Fibroblast of skin of right quadriceps (primary cell): Measurements from ENCODE around the gene SLC4A3.
A peak's percentile ranks its signal among the peaks of the same experiment; 100 is the strongest.
"Not testable (repeated sequence)": the region's sequence is repeated elsewhere in the genome, so short reads cannot be mapped to it uniquely, and the experiment has no call there.

Source experiments
- DNase-seq: peaks from one replicate; pipeline ENCODE4 v3.0.0-alpha.2; 2013

SLC4A3 gene

DNA sequence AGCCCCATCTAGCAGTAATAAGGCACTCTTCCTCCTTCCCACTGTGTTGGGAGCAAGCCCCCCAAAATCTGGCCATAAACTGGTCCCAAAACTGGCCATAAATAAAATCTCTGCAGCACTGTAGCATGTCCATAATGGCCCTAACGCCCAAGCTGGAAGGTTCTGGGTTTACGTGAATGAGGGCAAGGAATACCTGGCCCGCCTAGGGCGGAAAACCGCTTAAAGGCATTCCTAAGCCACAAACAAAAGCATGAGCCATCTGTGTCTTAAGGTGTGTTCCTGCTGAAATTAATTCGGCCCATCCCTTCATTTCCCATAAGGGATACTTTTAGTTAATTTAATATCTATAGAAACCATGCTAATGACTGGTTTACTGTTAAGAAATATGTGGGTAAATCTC is 24.2 kb downstream of the SLC4A3 start:
- not testable (repeated sequence) for DNase-seq

DNA sequence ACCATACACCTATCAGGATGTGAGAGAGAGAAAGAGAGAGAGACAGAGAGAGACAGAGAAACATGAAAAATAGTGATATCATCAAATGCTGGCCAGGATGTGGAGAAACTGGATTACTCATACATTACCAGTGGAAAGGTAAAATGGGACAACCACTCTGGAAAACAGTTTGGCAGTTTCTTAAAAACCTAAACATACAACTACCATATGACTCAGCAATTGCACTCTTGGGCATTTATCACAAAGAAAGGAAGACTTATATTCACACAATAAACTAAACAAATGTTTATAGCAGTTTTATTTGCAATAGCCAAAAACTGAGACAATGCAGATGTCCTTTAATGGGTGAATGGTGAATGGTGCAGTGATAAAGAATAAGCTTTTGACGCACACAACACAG is 29.1 kb downstream of the SLC4A3 start:
- peak; percentile 41 for DNase-seq

DNA sequence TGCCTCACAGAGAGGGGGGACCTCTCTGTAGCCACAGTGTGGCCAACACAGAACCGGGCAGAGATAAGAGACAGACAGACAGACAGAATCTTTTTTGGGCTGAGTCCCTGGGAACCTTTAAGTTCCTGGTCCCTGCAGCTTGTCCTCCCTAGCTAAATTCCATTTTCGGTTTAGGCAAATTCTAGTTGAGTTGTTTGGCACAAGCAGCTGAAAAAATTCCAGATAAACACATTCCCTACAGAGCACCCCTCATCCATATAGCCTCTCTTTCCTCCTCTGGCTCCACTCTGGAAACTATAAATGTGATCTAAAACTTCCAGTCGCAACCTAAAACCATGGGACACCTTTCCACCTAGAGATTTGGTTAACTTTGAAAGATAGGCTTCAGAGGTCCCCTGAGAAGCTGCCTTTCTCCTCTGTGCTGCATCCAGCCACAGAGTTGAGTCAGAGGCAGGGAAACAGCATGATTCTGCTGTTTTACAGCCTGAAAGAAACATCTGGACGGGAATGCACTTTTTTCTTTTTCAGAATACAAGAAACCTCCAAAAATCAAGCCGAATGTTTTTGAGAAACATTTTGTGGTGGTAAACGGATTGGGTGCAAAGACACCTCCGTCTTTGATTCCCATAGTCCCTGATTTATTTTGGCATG is 30.9 kb downstream of the SLC4A3 start:
- peak; percentile 26 for DNase-seq

DNA sequence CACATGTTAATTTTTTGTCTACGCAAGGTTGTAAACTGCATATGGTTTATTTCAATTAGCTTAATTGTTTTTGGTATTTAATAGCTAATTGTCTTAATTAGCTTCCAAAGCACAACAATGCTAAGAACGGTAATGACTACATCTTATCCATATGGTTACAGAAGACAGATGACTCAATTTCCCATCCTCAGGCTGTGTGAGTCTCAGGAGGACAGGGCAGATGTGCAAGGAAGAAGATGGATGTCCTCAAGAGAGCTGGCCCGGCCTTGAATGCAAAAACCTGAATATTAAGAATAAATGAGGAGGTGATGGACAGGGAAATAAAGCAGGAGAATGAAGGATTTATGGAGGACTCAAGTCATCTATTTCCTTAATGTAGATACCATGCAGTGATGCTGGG is 31.4 kb downstream of the SLC4A3 start:
- no peak for DNase-seq

DNA sequence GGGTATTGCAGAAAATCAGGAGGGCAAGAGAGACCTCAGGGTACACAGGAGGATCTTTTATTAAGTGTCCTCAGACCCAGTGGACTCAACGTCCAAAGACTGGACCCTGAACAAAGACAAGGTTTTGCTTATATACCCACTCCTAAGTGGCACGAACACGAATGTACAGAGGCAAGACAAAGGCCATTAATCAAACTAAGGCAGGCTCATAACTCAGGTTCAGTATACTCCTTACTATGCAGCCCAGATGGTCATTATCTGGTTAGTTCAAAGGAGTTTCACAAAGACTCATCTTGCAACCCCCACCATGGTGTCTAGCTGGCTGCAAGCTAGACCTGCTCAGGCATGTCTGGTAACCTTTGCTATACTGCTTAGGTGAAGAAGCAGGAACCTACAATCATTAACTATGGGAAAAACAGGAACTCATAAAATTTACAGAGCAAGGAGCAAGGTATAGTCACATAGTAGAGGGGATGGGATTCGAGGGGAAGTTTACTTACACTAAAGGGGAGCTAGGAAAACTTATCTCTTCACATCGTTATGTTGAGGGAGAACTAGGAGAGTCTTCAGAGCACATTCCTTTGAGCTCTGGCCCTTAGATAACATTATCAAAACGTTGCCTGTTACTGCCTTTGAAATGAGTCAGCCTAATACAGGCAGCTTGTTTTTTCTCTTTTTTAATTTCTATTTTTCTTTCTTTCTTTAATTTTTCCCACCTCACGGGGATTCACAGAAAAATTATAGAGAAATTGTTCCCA is 33.9 kb downstream of the SLC4A3 start:
- no peak for DNase-seq

DNA sequence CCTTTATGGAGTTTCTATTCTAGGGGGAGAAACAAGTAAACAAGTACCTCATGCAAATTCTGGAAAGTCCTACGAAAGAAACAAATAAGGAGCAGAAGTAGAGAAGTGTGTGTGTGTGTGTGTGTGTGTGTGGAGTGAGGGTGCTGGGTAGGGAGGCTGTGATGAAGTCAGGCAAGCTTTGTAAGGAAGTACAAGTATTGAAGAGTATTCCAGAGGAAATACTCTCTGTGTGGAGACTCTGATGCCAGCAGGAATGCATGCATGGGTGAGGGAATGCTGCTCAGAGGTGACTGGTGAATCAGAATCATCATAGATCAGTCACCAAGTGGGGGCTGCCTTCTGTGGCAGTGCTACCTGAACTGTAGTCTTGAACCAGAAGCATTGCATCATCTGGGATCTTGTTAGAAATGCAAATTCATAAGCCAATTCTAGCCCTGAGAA is 34.5 kb downstream of the SLC4A3 start:
- peak; percentile 47 for DNase-seq

DNA sequence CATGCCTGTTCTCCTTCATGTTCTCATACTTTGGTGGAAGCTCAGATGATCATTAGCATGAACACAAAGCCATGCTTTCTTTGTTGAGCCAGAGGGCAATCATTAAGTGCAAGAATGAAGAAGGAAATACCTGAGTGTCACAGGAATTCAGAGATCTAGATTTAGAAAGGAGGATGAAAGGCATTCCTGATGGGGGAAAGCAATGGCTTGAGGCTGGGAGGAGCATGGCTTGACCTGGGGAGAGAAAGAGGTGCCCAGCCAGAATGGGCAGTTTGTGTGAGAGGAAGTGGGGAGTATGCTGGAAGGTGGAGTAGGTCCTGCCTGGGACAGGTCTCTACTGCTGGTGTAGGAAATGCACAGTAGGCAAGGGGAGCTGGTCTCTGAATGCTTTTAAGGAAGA is 35.1 kb downstream of the SLC4A3 start:
- DNase-seq: no peak

DNA sequence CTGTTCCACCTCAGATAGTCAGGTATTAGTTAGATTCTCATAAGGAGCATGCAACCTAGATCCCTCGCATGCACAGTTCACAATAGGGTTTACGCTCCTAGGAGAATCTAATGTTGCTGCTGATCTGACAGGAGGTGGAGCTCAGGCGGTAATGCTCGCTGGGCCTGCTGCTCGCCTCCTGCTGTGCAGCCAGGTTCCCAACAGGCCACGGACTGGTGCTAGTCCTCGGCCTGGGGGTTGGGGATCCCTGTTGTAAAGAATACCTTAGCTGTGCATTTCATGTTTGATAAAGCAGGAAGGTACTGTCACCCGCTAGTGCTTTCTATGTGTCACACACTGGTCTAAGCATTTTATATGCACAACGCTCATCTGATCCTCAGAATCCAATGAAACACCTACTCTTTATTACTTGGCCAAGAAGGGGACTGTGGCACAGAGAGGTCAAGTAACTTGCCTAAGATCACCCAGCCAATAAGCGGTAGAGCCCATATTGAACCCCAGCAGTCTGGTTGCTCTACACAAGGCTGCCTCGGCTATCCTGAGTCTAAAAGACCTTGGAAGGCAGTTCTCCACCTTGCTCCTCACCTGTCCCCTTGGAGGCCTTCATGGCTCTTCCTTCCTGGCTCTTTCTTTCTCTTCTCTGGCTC is 35.8 kb downstream of the SLC4A3 start:
- DNase-seq: no peak

DNA sequence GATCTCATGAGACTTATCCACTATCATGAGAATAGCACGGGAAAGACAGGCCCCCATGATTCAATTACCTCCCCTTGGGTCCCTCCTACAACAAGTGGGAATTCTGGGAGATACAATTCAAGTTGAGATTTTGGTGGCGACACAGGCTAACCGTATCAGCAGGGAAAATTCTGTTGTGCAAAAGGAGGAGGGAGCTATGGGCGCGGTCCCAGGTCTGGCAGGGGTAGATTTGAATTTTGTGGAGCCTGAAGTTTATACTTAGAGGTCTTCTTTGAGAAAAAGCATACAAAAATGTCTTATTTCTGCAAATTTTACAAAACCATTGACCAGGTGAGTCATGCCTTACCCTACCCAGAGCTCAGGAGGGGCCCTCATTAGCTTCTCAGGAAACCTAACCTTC is 36.6 kb downstream of the SLC4A3 start:
- no peak for DNase-seq

DNA sequence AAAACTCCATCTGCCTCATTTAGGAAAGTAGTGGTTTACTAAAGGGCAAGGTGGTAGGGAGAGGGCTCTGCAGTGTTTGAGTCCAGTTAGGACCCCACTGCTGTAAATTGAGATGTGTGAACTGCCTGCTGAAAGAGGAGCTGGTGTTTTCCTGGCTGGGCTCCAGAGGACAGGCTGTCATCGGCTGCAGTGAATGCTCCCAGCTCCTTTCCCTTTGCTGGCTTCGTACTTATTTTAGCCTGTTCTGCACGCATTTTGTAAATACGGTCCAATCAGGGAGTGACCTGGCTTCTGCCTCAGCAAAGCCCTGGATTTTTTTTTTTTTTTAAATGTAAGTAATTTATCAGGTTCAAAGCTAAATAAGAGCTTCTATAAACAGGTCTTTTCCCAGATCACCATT is 37.5 kb downstream of the SLC4A3 start:
- DNase-seq: no peak

DNA sequence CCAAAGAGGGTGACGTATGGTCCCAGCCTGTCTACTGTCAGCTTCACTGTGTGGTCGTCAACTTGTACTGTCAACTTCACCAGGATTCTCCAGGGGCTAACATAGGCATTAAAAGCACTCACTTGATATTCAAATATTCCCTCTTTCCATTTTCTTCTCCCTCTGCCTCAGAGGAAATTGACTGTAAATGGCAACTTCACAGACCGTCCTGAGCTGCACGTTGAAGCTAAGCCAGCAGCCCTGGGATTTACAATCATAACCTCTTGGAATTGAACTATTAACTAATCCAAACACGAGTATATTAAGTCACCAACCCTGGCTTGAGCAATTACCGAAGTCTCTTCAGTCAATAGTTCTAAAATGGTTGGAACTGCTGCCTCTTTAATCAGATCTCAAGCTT is 38.5 kb downstream of the SLC4A3 start:
- DNase-seq: no peak

DNA sequence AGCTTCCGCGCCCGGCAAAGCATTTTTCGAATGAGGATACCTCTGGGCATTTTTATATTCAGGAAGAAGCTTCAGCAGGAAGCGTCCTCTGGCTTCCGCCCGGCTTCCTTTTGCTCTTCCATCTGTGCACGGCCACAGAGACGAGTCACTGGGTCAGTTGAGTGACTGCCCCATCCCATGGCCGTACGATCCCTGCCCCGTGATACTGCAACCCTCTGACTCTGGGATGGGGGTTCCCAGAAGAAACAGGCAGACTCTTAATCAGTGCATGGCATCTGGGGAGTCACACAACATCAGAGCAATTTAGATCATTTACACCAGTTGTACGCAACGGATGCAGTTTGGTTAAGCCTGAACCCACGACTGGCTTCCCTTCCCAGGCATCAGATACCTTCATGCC is 40.9 kb downstream of the SLC4A3 start:
- no peak for DNase-seq

DNA sequence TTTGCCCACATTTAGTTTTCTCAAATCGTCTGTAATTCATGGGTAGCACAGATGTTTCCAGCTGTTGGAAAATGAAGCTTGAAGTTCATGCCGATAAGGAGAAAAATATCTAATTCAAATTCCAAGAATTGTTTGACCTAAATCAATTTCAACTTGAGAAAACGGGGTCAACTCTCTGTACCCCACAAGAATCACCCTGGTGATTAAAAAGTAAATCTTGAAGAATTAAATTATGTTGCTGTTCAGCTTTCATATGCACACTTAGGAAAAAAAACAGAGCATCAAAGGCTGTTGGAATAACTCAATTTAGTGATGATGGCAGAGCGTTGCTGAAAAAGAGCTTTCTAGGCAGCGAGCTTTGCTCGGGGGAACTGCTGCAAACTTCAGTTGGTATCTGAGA is 43.0 kb downstream of the SLC4A3 start:
- no peak for DNase-seq

DNA sequence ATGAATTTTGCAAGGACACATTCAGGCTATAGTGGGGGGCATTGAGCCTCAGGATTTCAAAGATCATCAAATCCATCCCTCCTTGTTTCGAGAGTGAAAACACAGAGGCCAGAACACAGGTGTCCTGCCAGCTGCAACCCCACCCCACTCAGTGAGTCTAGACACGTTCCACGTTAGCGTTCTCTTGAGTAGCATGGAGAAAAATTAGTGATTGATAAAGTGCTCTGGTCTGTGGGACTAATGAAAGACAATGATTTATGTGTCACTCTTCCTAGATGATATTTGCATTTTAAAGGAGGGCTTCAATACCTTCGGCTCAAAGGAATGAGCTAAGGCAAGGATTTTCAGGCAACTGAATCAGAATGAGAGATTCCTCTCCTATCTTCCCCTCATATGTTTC is 43.8 kb downstream of the SLC4A3 start:
- no peak for DNase-seq

DNA sequence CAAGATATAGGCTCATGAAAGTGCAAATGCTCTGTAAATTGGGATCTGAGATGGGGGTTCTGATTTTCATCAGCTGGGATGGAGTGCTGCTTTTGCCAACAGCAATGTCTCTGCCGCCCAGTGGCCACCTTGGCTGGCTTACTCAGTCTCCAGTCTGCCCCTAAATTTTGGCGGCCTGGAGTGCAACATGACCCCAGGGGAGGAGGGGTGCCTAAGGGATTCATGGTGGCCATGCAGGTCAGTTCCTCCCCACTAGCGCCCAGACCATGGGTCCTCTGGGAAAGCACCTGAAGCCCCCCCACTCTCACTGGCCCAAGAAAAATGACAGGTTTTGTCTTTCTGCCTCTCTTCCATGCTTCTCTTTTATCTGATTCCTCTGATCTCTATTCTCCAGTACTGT is 45.0 kb downstream of the SLC4A3 start:
- no peak for DNase-seq

DNA sequence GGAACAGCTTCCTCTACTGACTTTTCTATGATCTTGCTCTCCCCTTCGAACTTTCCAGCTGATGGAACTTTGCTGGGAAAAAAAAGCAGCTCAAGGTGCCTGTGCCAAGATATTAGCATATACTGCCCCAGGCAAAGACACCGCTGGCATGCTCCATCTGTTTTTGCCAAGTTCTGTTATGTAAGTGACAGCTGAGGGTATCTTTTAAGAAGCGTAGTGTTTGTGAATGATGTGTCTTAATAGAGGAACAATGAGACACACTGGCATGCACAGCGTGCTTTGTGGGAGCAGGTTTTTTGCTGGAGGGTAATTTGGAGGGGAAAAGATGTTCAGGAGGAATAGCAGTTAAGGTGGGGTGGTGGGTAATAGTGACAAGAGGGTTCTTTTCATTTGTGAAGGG is 47.8 kb downstream of the SLC4A3 start:
- no peak for DNase-seq

DNA sequence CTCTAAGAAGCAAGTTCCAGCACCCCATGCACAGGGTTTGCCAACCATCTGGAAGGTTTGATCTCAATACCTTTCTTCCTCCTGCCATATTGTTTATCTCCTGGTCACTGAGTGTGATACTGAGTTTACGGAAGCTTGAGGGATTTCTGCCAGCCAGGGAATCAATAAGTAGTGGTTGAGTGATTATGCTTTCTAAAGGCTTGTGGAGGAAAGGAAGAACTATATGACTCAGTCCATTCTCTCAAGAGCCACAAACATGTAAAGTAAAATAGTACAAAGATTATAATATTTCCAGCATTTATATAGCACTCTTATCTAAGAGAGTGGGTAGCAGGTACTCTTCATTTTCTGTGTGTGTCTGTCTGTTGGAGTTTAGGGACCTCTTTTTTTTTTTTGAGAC is 49.2 kb downstream of the SLC4A3 start:
- DNase-seq: no peak

DNA sequence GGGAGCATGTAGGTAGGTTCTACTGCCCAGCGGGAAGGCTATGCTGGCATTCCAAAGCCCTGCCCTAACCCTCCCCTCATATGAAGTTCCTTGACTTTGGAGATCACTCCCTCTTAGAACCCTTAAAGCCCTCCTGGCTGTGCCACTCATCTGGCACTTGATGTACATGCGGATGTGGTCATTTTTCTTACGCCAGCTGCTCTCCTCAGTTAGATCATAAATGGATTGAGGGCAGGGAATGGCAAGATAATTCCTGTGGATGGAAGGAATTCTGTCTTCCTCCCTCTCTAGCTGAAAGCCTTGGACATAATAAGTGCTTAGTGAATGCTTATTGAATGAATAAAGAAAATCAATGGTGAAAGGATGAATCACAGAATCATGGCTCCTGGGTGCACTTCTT is 51.6 kb downstream of the SLC4A3 start:
- no peak for DNase-seq

DNA sequence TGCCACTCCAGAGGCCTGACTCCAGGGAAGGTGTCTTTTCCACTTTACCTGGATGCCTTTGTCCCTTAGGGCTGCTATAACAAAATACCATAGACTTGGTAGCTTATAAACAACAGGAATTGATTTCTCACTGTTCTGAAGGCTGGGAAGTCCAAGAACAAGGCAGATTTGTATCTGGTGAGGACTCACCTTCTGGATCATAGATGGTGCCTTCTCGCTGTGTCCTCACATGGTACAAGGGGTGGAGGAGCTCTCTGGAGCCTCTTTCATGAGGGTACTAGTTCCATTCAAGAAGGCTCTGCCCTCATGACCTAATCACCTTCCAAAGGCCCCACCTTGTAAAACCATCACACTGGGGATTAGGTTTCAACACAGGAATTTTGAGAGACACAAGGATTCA is 52.1 kb downstream of the SLC4A3 start:
- no peak for DNase-seq

DNA sequence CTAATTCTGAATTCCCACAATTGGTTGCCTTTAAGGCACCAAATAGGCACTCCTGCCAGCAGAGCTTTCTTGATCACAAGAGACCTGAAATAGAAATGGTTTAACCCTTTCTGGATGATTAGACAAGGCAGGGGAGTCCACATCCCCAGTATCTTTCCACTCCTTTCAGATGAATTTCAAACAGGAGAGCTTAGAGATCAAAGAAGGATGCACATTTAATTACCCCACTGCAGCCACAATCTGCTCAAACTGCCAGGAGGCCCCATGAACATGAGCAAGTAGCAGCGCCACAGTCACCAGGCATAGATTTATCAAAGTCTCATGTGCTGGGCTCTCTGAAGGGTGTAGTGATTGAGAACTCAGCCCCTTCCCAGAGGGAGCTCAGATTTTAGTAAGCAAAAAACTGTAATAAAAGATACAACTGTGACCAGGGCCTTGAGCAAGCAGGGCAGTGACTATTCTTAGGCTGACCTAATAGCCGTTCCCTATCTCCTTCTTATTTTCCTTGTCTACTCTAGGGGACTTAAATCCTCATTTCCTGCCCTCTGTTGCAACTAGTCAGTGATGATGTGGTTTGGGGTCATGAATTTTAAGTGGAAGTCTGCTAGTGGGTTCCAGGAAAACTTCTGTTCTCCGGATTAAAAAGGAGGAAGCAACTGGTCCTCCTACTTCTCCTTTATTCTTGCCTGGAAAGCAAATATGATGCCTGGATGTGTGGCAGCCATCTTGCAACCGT is 53.7 kb downstream of the SLC4A3 start:
- no peak for DNase-seq

DNA sequence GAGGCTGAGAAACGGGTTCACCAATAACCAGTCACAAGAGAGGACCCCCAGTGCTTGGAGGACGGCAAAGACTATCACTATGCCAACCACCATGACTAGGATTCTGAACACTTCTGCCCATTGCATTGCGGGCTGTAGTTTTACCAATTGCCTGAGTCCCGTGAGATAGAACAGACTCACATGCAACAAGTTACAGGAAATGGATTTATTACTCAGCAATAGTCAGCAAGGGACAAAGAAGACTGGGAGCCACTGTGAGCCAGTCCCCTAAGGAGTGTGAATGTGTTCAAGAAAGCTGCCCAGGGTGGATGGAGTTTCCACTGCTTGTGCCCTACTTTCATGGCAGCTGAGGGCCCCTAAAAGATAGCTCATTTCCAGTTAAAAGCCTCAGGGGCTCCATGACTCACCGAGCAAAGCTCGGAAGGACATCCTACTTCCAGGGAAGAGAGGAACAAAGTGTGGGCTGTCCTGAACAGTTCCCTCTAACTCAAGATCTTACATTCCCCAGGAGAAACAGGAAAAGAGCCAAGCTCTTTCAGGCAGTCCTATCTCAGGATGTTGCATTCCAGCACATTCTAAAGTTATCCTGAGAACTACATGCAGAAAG is 54.4 kb downstream of the SLC4A3 start:
- peak; percentile 63 for DNase-seq

DNA sequence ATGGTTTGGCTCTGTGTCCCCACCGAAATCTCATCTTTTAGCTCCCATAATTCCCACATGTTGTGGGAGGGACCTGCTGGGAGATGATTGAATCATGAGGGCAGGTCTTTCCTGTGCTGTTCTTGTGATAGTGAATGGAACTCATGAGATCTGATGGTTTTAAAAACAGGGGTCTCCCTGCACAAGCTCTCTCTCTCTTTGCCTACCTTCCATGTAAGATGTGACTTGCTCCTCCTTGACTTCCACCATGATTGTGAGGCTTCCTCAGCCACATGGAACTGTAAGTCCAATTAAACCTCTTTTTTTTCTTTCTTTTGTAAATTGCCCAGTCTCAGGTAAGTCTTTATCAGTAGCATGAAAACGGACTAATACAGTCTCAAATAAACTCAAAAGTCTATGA is 56.0 kb downstream of the SLC4A3 start:
- not testable (repeated sequence) for DNase-seq
